HL-60 (cell line): ENCODE data around the gene ZFR.

Experiments
- TF ChIP-seq, protein P1 (sequence below): IDR thresholded peaks from one replicate; pipeline ENCODE4 v1.5.1; 2011; ENCODE audit warnings: low read length, control low read depth, inconsistent platforms; ENCODE audit not compliant: insufficient read depth
- TF ChIP-seq, protein P2 (sequence below): IDR thresholded peaks from 2 replicates; pipeline ENCODE4 v1.6.1; 2012; ENCODE audit warnings: low read depth; ENCODE audit not compliant: insufficient replicate concordance

DNA sequence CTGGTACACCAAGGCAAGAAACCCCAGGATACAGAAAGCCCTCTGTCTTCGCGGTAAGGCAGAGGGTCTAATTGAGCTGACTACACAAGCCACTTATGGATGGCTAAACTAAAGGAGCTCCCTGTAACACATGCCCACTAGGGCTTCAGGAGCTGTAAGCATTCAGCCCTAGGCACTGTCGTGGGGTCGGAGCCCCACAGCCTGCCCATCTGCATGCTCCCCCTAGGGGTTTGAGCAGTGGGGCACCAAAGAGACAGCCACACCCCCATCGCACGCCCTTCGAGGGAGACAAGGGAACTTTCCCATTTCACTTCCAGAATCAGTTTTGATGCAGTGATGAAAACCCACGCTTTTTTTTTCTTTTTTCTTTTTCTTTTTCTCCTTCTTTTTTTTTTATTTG is 120.8 kb downstream of the ZFR start:
- TF ChIP-seq, protein P1, sequence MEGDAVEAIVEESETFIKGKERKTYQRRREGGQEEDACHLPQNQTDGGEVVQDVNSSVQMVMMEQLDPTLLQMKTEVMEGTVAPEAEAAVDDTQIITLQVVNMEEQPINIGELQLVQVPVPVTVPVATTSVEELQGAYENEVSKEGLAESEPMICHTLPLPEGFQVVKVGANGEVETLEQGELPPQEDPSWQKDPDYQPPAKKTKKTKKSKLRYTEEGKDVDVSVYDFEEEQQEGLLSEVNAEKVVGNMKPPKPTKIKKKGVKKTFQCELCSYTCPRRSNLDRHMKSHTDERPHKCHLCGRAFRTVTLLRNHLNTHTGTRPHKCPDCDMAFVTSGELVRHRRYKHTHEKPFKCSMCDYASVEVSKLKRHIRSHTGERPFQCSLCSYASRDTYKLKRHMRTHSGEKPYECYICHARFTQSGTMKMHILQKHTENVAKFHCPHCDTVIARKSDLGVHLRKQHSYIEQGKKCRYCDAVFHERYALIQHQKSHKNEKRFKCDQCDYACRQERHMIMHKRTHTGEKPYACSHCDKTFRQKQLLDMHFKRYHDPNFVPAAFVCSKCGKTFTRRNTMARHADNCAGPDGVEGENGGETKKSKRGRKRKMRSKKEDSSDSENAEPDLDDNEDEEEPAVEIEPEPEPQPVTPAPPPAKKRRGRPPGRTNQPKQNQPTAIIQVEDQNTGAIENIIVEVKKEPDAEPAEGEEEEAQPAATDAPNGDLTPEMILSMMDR: no peak
- TF ChIP-seq, protein P2, sequence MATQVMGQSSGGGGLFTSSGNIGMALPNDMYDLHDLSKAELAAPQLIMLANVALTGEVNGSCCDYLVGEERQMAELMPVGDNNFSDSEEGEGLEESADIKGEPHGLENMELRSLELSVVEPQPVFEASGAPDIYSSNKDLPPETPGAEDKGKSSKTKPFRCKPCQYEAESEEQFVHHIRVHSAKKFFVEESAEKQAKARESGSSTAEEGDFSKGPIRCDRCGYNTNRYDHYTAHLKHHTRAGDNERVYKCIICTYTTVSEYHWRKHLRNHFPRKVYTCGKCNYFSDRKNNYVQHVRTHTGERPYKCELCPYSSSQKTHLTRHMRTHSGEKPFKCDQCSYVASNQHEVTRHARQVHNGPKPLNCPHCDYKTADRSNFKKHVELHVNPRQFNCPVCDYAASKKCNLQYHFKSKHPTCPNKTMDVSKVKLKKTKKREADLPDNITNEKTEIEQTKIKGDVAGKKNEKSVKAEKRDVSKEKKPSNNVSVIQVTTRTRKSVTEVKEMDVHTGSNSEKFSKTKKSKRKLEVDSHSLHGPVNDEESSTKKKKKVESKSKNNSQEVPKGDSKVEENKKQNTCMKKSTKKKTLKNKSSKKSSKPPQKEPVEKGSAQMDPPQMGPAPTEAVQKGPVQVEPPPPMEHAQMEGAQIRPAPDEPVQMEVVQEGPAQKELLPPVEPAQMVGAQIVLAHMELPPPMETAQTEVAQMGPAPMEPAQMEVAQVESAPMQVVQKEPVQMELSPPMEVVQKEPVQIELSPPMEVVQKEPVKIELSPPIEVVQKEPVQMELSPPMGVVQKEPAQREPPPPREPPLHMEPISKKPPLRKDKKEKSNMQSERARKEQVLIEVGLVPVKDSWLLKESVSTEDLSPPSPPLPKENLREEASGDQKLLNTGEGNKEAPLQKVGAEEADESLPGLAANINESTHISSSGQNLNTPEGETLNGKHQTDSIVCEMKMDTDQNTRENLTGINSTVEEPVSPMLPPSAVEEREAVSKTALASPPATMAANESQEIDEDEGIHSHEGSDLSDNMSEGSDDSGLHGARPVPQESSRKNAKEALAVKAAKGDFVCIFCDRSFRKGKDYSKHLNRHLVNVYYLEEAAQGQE: no peak
